Heart left ventricle (tissue), 16 donors: ENCODE data around the gene PURB. TPM values are rescaled to one million over a fixed set of nuclear protein-coding genes. Genes with fewer than 3 reads are reported as not detected.

ENCODE experiments used
- ATAC-seq, 4 donors: fragments of 200-7000 bp; cut with Tn5 transposase; one replicate each; pipeline ENCODE4 v1.9.1; 2020 to 2022; ENCODE audit warnings: moderate library complexity in 4 of 4, mild to moderate bottlenecking in 3 of 4, moderate number of reproducible peaks in 1 of 4
- DNase-seq, 5 donors: peaks; one replicate each; pipeline ENCODE4 v3.0.0-alpha.2; 2020
- H3K27ac ChIP-seq, 12 donors: fragments of 200-600 bp; sonication (generic) in 4 of 12; one replicate each; pipeline versions ENCODE4 v1.5.0 to v1.8.0; 2016 to 2022; ENCODE audit warnings: mild to moderate bottlenecking in 2 of 12
- H3K27me3 ChIP-seq, 9 donors: fragments of 200-600 bp; sonication (generic) in 2 of 9; one replicate each; pipeline versions ENCODE4 v1.5.1 to v1.8.0; 2016 to 2022; ENCODE audit warnings: mild to moderate bottlenecking in 3 of 9
- H3K36me3 ChIP-seq, 9 donors: fragments of 200-600 bp; sonication (generic) in 2 of 9; one replicate each; pipeline versions ENCODE4 v1.5.0 to v1.8.0; 2018 to 2022; ENCODE audit warnings: mild to moderate bottlenecking in 2 of 9
- H3K4me1 ChIP-seq, 12 donors: fragments of 200-600 bp; sonication (generic) in 4 of 12; one replicate each; pipeline versions ENCODE4 v1.5.0 to v1.8.0; 2016 to 2022; ENCODE audit warnings: mild to moderate bottlenecking in 3 of 12
- H3K4me3 ChIP-seq, 12 donors: fragments of 200-600 bp; sonication (generic) in 4 of 12; one replicate each; pipeline versions ENCODE4 v1.5.0 to v1.8.0; 2017 to 2022; ENCODE audit warnings: mild to moderate bottlenecking in 9 of 12, moderate library complexity in 4 of 12
- H3K9me3 ChIP-seq, 12 donors: fragments of 200-600 bp; sonication (generic) in 4 of 12; one replicate each; pipeline versions ENCODE4 v1.5.0 to v1.8.0; 2016 to 2022; ENCODE audit warnings: mild to moderate bottlenecking in 1 of 12
- POLR2A ChIP-seq, 2 donors: fragments of 450-650 bp; IDR thresholded peaks; one replicate each; pipeline ENCODE4 v1.6.1; 2017; ENCODE audit warnings: antibody characterized with exemption in 2 of 2, mild to moderate bottlenecking in 2 of 2, moderate library complexity in 2 of 2
- WGBS, 4 donors: extraction: QIAGEN DNeasy Blood & Tissue Kit in 2 of 4; methylation state at CpG; one replicate each; pipeline versions ENCODE4 v1.1.5 to v1.1.7; 2013 to 2018; 5-methylcytosine and 5-hydroxymethylcytosine counted together
- intact Hi-C, 10 donors: fragments of 100-400 bp; cut with DNase I; formaldehyde crosslinking; loops; one replicate each; pipeline versions ENCODE4 v1.11.1 to v1.14.2; 2022
- polyA plus RNA-seq, 2 donors: library from polyadenylated mRNA; stranded (reverse); fragments of 200-250 nt; gene quantifications; one replicate each; pipeline ENCODE4 v1.2.3, GENCODE V29; 2013
- total RNA-seq, 9 donors: library from RNA; depleted of rRNA in 2 of 9; stranded (reverse); fragments of >200 nt in 2 of 9; fragmentation: NEBNext Ultra II Directional in 3 of 9; extraction: Animal tissue kit (Norgen Biotek cat#: 25700) in 3 of 9; gene quantifications; one replicate each; pipeline versions ENCODE4 v1.1.0 to v1.2.4, GENCODE V29; 2016 to 2023
- TF ChIP-seq, protein P1 (sequence below), 12 donors: fragments of 200-600 bp; sonication (generic) in 4 of 12; IDR thresholded peaks; one replicate each; pipeline versions ENCODE4 v1.5.0 to v1.8.0; 2018 to 2022; ENCODE audit warnings: antibody characterized with exemption in 12 of 12, mild to moderate bottlenecking in 5 of 12
- donor health status: ischemic (EF 13 %, LVEDD 7.1; RV severe dilation, severe dysfunction).
- donor health status: healthy with polysubstance abuse.
- donor health status: DM: no; HTN: yes; CAD: no.
- donor health status: DM: no; HTN: no; CAD: no.
- donor health status: ischemic (EF 25% LVEDD 6.9; RV normal size, moderate dysfunction).
- donor health status: ischemic (EF 25% LVEDD 5.7; RV mildly dilated, moderate dysfunction).
- donor health status: healthy.
- donor health status: DM: yes; HTN: yes; CAD: no.
- donor health status: ischemic (EF 35%, LVEDD 5.7; RV mildly dilated, moderate dysfunction).
- donor health status: nonischemic (EF 11% LVEDD 7.7; RV severe dilation, severe dysfunction).
- donor health status: DM: yes; HTN: yes; CAD: no.
- donor health status: PGD.
- donor health status: ischemic (EF 29% LVEDD 5.4; RV normal size, mild dysfunction).
- donor health status: nonischemic (EF 23%, LVEDD 6.1; RV moderate dilation, normal function).

Gene PURB
- total and polyA plus RNA-seq, 11 donors, result 5.5 to 19.4 (median 15.7) TPM

DNA sequence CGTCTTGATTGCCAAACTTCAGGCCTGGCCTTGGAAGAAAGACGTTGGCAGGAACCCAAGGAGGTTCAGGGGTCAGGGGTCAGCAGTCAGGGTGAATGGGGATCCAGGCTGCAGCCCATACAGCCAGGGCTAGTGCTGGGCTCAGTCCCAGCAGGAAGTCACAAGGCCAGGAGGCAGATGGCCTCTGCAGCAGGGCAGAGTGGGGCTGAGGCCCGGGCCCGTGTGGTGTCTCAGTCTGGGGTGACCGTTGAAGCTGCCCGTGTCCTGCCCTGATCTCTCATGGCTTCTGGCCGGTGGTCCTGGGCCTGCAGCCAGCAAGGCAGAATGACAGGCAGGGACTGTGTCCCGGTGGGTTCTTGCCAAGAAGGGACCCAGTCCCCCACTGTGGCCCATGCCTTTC, 26.6 kb upstream of the PURB start:
- H3K27ac ChIP-seq, result no peak overlapping the region
- no peaks in the 10 kb centered on the region for H3K36me3 ChIP-seq
- 64 to 69% (median 66%) methylated on average over 4 to 8 of the region's 8 CpGs for WGBS, 4 donors
- ATAC-seq (peak in 1 of 4 donors; percentile 46), DNase-seq (peak in 2 of 5 donors; percentile 24 to 60)
- TF ChIP-seq POLR2A (IDR thresholded peaks at IDR 0.05), result no peak
- TF ChIP-seq, protein P1, sequence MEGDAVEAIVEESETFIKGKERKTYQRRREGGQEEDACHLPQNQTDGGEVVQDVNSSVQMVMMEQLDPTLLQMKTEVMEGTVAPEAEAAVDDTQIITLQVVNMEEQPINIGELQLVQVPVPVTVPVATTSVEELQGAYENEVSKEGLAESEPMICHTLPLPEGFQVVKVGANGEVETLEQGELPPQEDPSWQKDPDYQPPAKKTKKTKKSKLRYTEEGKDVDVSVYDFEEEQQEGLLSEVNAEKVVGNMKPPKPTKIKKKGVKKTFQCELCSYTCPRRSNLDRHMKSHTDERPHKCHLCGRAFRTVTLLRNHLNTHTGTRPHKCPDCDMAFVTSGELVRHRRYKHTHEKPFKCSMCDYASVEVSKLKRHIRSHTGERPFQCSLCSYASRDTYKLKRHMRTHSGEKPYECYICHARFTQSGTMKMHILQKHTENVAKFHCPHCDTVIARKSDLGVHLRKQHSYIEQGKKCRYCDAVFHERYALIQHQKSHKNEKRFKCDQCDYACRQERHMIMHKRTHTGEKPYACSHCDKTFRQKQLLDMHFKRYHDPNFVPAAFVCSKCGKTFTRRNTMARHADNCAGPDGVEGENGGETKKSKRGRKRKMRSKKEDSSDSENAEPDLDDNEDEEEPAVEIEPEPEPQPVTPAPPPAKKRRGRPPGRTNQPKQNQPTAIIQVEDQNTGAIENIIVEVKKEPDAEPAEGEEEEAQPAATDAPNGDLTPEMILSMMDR (IDR thresholded peaks at IDR 0.05), result no peak
- no peaks in the 10 kb centered on the region for H3K27me3 ChIP-seq
- peaks cover 0 to 2% (median 0%) of the 10 kb centered on the region in 12 donors for H3K4me1 ChIP-seq
- intact Hi-C loops, result no loop called here
- no peak overlapping the region for H3K4me3 ChIP-seq
- no peaks in the 10 kb centered on the region for H3K9me3 ChIP-seq

DNA sequence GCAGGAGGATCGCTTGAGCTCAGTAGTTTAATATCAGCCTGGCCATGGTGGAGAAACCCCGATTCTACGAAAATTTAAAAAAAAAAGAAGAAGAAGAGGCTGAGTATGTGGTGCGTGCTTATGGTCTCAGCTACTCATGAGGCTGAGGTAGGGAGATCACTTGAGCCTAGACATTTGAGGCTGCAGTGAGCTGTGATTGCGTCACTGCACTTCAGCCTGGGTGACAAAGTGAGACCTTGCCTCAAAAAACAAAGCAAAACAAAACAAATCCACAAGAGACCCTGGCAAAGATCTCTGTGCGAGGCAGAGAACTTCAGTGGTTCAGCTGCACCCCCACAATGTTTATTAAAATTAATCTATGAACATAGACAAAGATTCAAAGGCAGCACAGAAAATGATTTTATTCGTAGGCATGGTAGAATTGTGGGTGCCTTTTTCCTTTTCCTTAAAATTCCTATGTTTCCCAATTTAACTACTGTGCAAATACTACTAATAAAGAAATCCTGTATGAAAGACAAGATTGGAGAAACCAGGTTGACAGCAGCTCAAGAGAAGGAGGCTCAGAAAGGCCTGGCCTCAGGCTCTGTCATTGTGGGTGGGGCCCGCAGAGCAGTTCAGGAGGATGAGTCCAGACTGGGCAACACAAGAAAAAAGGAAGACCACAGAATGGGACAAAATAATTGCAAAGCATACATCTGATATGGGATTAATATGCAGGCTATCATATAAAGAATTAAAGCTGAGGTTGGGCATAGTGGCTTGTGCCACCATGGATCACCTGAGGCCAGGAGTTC, 24.5 kb upstream of the PURB start:
- Histone ChIP-seq H3K4me1 (peaks cover 0 to 2% (median 0%) of the 10 kb centered on the region in 12 donors), H3K27me3 (no peaks in the 10 kb centered on the region), H3K4me3 (no peak overlapping the region), H3K27ac (no peak overlapping the region), H3K9me3 (no peaks in the 10 kb centered on the region), H3K36me3 (no peaks in the 10 kb centered on the region)
- TF ChIP-seq POLR2A (IDR thresholded peaks at IDR 0.05), result no peak
- intact Hi-C loops, result no loop called here
- 86 to 94% (median 93%) methylated on average over 8 of the region's 8 CpGs for WGBS, 4 donors
- ATAC-seq (no peak), DNase-seq (no peak)

DNA sequence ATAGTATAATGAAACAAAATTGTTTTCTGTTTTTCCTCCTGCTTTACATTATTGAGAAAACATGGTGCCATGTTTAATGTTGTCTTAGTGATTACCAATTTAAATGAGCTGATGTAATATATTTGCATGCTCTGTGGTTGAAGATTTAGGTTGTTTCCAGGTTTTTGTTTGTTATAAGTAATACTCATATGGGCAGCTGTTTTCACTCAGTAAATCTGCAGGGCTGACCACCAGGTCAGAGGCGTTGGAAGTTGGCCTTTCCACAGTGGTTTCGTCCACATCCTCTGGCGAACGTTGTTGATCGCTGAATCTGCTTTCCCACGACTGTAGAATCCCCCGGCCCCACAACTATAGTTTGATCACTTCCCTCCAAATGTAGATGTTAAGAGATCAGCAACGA, 21.6 kb upstream of the PURB start:
- Histone ChIP-seq H3K4me1 (no peaks in the 10 kb centered on the region), H3K36me3 (no peaks in the 10 kb centered on the region), H3K27me3 (no peaks in the 10 kb centered on the region), H3K27ac (no peak overlapping the region), H3K9me3 (no peaks in the 10 kb centered on the region), H3K4me3 (no peak overlapping the region)
- ATAC-seq (no peak), DNase-seq (no peak)
- no peak for TF ChIP-seq POLR2A (IDR thresholded peaks at IDR 0.05)
- TF ChIP-seq, protein P1 (IDR thresholded peaks at IDR 0.05), result no peak
- WGBS, 4 donors, result 82 to 91% (median 86%) methylated on average over 8 of the region's 8 CpGs
- intact Hi-C loops, result no loop called here

DNA sequence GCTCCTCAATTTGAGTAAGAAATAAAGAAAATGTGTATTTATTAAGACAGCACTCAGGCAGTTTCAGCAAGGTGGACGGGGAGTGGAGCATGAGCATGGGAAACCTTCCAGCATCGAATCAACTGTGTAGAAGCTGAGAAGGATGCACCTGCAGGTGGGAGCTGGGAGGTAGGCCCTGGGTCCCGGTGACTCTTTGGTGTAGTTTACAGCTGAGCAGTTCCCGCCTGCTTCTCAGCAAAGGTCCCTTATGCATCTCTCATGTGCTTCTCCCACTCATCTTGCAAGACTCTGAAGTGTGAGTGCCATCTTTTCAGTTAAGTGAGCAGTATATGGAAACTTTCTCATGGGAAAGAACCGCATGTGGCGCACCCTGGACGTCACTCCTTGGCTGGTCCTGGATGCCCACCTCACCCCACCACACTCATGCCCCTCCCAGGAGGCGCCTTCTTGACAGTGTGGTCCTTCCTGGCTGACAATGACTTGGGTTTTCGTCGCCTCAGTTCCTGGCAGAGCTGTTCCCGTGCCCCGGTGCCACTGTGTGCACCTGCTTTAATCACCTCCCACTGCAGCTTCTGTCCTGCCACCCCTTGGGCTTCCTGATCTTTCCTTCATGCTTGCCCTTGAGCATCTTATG, 19.8 kb upstream of the PURB start:
- no peaks in the 10 kb centered on the region for H3K9me3 ChIP-seq
- no peaks in the 10 kb centered on the region for H3K36me3 ChIP-seq
- H3K27ac ChIP-seq, result no peak overlapping the region
- no peaks in the 10 kb centered on the region for H3K4me1 ChIP-seq
- 84 to 92% (median 86%) methylated on average over 12 of the region's 12 CpGs for WGBS, 4 donors
- intact Hi-C loops, result no loop called here
- no peak for TF ChIP-seq POLR2A (IDR thresholded peaks at IDR 0.05)
- TF ChIP-seq, protein P1 (IDR thresholded peaks at IDR 0.05), result no peak
- no peaks in the 10 kb centered on the region for H3K27me3 ChIP-seq
- ATAC-seq (no peak), DNase-seq (no peak)
- no peak overlapping the region for H3K4me3 ChIP-seq
